ENCODE measurements around the gene TMED8. TPM values are rescaled to one million over a fixed set of nuclear protein-coding genes. Genes with fewer than 3 reads are reported as not detected.

The TMED8 gene
- total RNA-seq, 1 experiment from 2014 or later: 10.4 TPM

GRCh38 chr14:77355811-77356210 is 21.1 kb downstream of the TMED8 start:
- Mint-ChIP-seq H3K36me3 (ENCODE audit: insufficient read depth, unreplicated experiment) (no peaks in the 10 kb centered on the region), H3K4me1 (ENCODE audit: low read depth, unreplicated experiment) (no peaks in the 10 kb centered on the region), H3K27ac (ENCODE audit: unreplicated experiment) (no peak overlapping the region), H3K9me3 (ENCODE audit: low read depth, unreplicated experiment) (no peaks in the 10 kb centered on the region), H3K27me3 (ENCODE audit: unreplicated experiment) (no peaks in the 10 kb centered on the region), H3K4me3 (ENCODE audit: low read depth, unreplicated experiment) (no peak overlapping the region)
- no TSS peak for BruUV-seq (replicated peaks)
- DNase-seq: no peak
- CTCF ChIA-PET: interaction anchor here (1.1 kb wide), 1 partner anchor 9 kb away, joined by 3 read pairs; no protein-coding TSS in a partner anchor
- no peak for TF ChIP-seq CTCF (IDR thresholded peaks at IDR 0.05; ENCODE audit: unreplicated experiment)
- intact Hi-C loops (cut with micrococcal nuclease; ENCODE audit: unreplicated experiment): no loop called here

GRCh38 chr14:77353469-77354141 is 23.3 kb downstream of the TMED8 start:
- TF ChIP-seq CTCF (IDR thresholded peaks at IDR 0.05; ENCODE audit: unreplicated experiment): no peak
- intact Hi-C loops (cut with micrococcal nuclease; ENCODE audit: unreplicated experiment): no loop called here
- CTCF ChIA-PET: no interaction called here
- no peak overlapping the region for H3K27ac Mint-ChIP-seq (ENCODE audit: unreplicated experiment)
- no peaks in the 10 kb centered on the region for H3K27me3 Mint-ChIP-seq (ENCODE audit: unreplicated experiment)
- no peak overlapping the region for H3K4me3 Mint-ChIP-seq (ENCODE audit: low read depth, unreplicated experiment)
- no peaks in the 10 kb centered on the region for H3K4me1 Mint-ChIP-seq (ENCODE audit: low read depth, unreplicated experiment)
- no peaks in the 10 kb centered on the region for H3K36me3 Mint-ChIP-seq (ENCODE audit: insufficient read depth, unreplicated experiment)
- H3K9me3 Mint-ChIP-seq (ENCODE audit: low read depth, unreplicated experiment): no peaks in the 10 kb centered on the region
- BruUV-seq (replicated peaks): no TSS peak
- no peak for DNase-seq

DNA sequence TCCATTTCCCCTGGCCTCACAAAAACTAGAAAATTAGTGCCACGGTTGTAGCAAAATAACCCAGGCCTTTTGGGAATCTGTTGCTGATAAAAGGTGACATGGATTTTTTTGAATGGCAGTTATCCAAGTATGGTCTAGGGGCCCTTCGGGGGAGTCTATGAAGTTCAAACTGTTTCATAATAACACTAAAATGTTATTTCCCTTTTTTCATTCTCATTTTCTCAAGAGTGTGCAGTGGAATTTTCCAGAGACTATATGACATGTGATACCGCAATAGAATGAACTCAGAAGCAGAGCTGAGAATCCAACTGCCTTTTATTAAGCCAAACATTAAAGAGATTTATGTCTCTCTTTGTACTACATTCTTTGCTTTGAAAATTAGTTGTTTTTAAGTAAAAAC is 29.1 kb downstream of the TMED8 start:
- no peaks in the 10 kb centered on the region for H3K36me3 Mint-ChIP-seq (ENCODE audit: insufficient read depth, unreplicated experiment)
- CTCF ChIA-PET: no interaction called here
- no peak overlapping the region for H3K27ac Mint-ChIP-seq (ENCODE audit: unreplicated experiment)
- no peaks in the 10 kb centered on the region for H3K9me3 Mint-ChIP-seq (ENCODE audit: low read depth, unreplicated experiment)
- DNase-seq: no peak
- intact Hi-C loops (cut with micrococcal nuclease; ENCODE audit: unreplicated experiment): no loop called here
- BruUV-seq (replicated peaks): no TSS peak
- no peaks in the 10 kb centered on the region for H3K27me3 Mint-ChIP-seq (ENCODE audit: unreplicated experiment)
- no peaks in the 10 kb centered on the region for H3K4me1 Mint-ChIP-seq (ENCODE audit: low read depth, unreplicated experiment)
- no peak overlapping the region for H3K4me3 Mint-ChIP-seq (ENCODE audit: low read depth, unreplicated experiment)
- no peak for TF ChIP-seq CTCF (IDR thresholded peaks at IDR 0.05; ENCODE audit: unreplicated experiment)

- intact Hi-C loops (cut with micrococcal nuclease; ENCODE audit: unreplicated experiment): no loop called here
- no TSS peak for BruUV-seq (replicated peaks)
- H3K27ac Mint-ChIP-seq (ENCODE audit: unreplicated experiment): no peak overlapping the region
- CTCF ChIA-PET: no interaction called here
- no peak for DNase-seq
- H3K4me3 Mint-ChIP-seq (ENCODE audit: low read depth, unreplicated experiment): no peak overlapping the region
- no peak for TF ChIP-seq CTCF (IDR thresholded peaks at IDR 0.05; ENCODE audit: unreplicated experiment)
- H3K36me3 Mint-ChIP-seq (ENCODE audit: insufficient read depth, unreplicated experiment): no peaks in the 10 kb centered on the region
- no peaks in the 10 kb centered on the region for H3K9me3 Mint-ChIP-seq (ENCODE audit: low read depth, unreplicated experiment)
- H3K27me3 Mint-ChIP-seq (ENCODE audit: unreplicated experiment): no peaks in the 10 kb centered on the region
- H3K4me1 Mint-ChIP-seq (ENCODE audit: low read depth, unreplicated experiment): no peaks in the 10 kb centered on the region
Measured at GRCh38 chr14:77346495-77346894, 30.4 kb downstream of the TMED8 start.
